ENCODE data around the gene NDUFA8.

Gene NDUFA8

GRCh38 chr9:122159026-122159924 is at the start of gene NDUFA8, which contains the start of gene MORN5:
Gene NDUFA8 (minus strand): TSS chr9:122159779. CDS start chr9:122159677, 102 bp downstream.
Gene MORN5 (plus strand): TSS chr9:122159908. CDS start chr9:122159973, 65 bp downstream.
- peak; percentile 97 for DNase-seq

GRCh38 chr9:122207096-122207495 is 47.5 kb upstream of the NDUFA8 start:
- no peak for DNase-seq

GRCh38 chr9:122206118-122207046 is 46.8 kb upstream of the NDUFA8 start:
- no peak for DNase-seq

GRCh38 chr9:122205176-122205575 is 45.6 kb upstream of the NDUFA8 start:
- no peak for DNase-seq

- DNase-seq = no peak
Measured at GRCh38 chr9:122204491-122204890, 44.9 kb upstream of the NDUFA8 start.

- DNase-seq = no peak
Measured at GRCh38 chr9:122204055-122204454, 44.5 kb upstream of the NDUFA8 start.

- no peak for DNase-seq
Measured at GRCh38 chr9:122202111-122202510, 42.5 kb upstream of the NDUFA8 start.

GRCh38 chr9:122201641-122202040 is 42.1 kb upstream of the NDUFA8 start:
- no peak for DNase-seq

- DNase-seq = no peak
Measured at GRCh38 chr9:122200960-122201595, 41.5 kb upstream of the NDUFA8 start.

- no peak for DNase-seq
Measured at GRCh38 chr9:122197882-122198281, 38.3 kb upstream of the NDUFA8 start.

GRCh38 chr9:122197426-122197825 is 37.8 kb upstream of the NDUFA8 start:
- DNase-seq = no peak

GRCh38 chr9:122195875-122196274 is 36.3 kb upstream of the NDUFA8 start:
- DNase-seq = no peak

GRCh38 chr9:122193651-122194050 is 34.1 kb upstream of the NDUFA8 start:
- no peak for DNase-seq

- DNase-seq = no peak
Measured at GRCh38 chr9:122192914-122193525, 33.4 kb upstream of the NDUFA8 start.

- no peak for DNase-seq
Measured at GRCh38 chr9:122192261-122192875, 32.8 kb upstream of the NDUFA8 start.

GRCh38 chr9:122191584-122191983 is 32.0 kb upstream of the NDUFA8 start:
- no peak for DNase-seq

GRCh38 chr9:122190597-122191381 is 31.2 kb upstream of the NDUFA8 start:
- DNase-seq = peak; percentile 21 to 28

GRCh38 chr9:122188369-122188768 is 28.8 kb upstream of the NDUFA8 start:
- DNase-seq = no peak

GRCh38 chr9:122186777-122187470 is 27.3 kb upstream of the NDUFA8 start:
- no peak for DNase-seq

- DNase-seq = no peak
Measured at GRCh38 chr9:122186301-122186700, 26.7 kb upstream of the NDUFA8 start.

- DNase-seq = no peak
Measured at GRCh38 chr9:122184551-122184950, 25.0 kb upstream of the NDUFA8 start.
